GM06990 (cell line): Measurements from ENCODE around the gene ASAP2.

ENCODE experiments used
- DNase-seq: peaks from one replicate; pipeline ENCODE4 v3.0.0-alpha.2; 2011; ENCODE audit not compliant: insufficient read length; ENCODE audit errors: extremely low read depth
- H3K27me3 ChIP-seq: replicated peaks from 2 replicates; pipeline ENCODE4 v1.6.0; 2011; ENCODE audit warnings: low read length; ENCODE audit not compliant: control insufficient read depth, insufficient read depth
- H3K36me3 ChIP-seq: 2 replicates; pipeline ENCODE4 v1.5.1; 2011; ENCODE audit warnings: low read length; ENCODE audit not compliant: control insufficient read depth, insufficient read depth
- H3K4me3 ChIP-seq: replicated peaks from 2 replicates; pipeline ENCODE4 v1.5.1; 2011; ENCODE audit warnings: low read depth, mild to moderate bottlenecking, control low read depth, low read length
- CTCF ChIP-seq: IDR thresholded peaks from 2 replicates; pipeline ENCODE4 v1.5.1; 2011; ENCODE audit warnings: low read length, control low read depth, mild to moderate bottlenecking, inconsistent platforms; ENCODE audit not compliant: insufficient read depth, poor library complexity, severe bottlenecking

The ASAP2 gene

DNA sequence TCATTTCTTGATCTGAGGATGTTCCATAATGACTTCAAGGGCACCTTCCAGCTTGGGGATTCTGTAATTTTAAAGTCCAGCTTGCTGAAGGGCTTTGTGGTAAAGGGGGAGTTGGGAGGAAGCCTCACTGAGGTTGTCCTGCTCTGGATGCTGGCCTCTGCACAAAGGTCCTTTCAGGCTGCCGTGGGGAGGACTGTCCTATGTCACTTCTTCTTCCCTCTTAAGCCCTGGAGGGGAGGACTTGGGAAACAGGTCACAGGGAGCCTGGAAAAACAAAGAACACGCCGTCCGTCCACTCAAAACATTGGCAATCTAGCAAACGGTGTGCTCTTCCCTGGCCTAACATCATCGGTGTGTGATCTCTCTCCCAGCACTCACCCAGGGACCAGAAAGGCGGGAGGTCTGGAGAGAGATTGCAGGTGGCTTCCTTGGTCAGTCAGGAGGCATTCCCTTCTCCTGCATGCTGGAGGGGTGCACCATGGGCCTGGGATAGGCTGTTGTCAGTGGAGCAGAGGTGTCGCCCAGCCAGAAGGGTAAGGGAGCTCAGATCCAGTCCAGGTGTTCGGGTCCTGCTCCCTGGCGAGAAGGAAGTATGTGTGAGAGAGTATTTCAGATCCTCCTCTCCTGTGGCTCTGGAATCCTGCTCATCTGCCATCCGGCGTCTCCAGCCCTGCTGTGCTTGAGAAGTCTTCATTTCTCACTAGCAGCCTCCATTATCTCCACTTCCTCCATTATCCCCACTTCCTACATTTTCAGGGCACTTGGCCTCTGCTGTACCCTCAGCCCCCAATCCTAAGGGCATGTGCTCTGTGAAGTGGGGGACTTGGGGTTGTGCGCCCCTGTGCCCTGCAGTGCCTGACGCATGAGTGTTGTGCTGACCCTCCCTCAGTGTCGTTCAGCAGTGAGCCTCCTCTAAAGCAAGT lies 20.1 kb downstream of the ASAP2 start:
- Histone ChIP-seq H3K36me3 (no peaks in the 10 kb centered on the region), H3K4me3 (no peak overlapping the region), H3K27me3 (peaks cover 3% of the 10 kb centered on the region)
- TF ChIP-seq CTCF = no peak
- DNase-seq = no peak

GRCh38 chr2:9228088-9228751 lies 21.6 kb downstream of the ASAP2 start:
- no peak for TF ChIP-seq CTCF
- no peak for DNase-seq
- Histone ChIP-seq H3K27me3 (peaks cover 5% of the 10 kb centered on the region), H3K36me3 (no peaks in the 10 kb centered on the region), H3K4me3 (no peak overlapping the region)

DNA sequence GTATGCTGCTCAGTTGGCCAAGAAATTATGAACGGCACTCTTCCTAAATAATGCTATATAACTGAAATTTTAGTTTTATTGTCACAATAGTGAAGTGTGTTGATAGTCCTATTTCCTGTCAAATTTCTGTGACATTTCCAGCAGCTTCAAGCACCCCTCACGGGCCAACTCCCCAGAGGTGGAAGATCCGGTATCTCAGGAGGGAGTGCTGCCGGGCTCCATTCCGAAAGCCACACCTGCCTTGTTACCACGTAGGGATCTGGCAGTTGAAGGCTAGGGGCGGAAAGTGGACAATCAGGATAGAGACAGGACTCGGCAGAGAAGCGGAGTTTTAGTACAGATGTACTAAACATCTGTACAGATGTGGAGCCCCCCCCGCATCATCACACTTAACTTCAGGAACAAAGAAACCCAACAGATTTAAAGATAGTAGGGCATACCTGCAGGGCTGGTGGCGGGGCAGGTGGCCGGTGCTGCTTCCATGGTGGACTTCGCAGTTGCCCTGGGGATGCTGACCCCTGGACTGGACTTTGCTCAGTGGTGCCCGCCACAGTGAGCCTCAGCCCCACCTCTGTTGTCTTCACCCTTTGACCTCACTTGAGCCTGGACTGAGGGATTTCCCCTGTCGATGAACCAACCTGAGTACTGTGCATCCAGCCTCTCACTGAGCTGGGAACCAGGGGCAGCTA lies 22.3 kb downstream of the ASAP2 start:
- TF ChIP-seq CTCF = no peak
- Histone ChIP-seq H3K27me3 (peaks cover 5% of the 10 kb centered on the region), H3K4me3 (no peak overlapping the region), H3K36me3 (no peaks in the 10 kb centered on the region)
- DNase-seq = no peak

GRCh38 chr2:9229470-9229820 lies 22.8 kb downstream of the ASAP2 start:
- Histone ChIP-seq H3K27me3 (peaks cover 5% of the 10 kb centered on the region), H3K36me3 (no peaks in the 10 kb centered on the region), H3K4me3 (no peak overlapping the region)
- no peak for TF ChIP-seq CTCF
- no peak for DNase-seq

DNA sequence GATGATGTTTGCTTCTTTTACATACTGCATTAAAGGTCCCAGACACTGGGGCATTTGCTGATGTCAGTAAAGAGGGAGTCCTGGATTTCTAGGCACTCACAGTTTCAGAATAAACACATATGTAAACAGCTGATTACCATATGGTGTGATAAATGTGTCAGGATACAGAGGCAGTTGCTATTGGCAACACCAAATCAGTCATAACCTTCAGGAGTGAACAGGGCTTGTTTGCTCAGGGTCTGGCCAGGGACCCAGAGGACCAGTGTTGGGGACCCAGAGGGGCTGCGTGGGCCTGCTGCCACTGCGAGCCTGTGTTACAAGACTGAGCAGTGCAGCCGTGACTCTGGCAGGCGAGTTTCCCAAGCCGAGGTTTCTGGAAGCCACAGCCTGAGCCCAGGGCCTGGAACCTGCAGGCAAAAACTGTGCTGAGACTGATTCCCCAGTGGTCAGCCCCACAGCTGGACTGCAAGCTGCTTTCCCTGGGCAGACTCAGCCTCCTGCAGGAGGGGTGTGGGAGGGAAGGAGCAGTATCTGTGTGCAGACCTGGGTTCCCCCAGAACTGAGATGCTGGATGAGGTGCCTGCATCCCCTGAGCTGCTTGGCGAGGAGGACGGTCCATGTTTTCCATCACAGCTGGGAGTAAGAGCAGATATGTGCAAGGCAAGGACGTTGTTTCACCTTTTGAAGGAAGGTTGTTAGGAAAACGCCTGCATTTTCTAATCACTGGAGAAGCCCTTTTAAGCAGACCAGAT lies 23.6 kb downstream of the ASAP2 start:
- no peak overlapping the region for H3K4me3 ChIP-seq
- no peak for TF ChIP-seq CTCF
- H3K36me3 ChIP-seq = no peaks in the 10 kb centered on the region
- peaks cover 5% of the 10 kb centered on the region for H3K27me3 ChIP-seq
- no peak for DNase-seq
